ENCODE data around the gene NOM1. TPM values are rescaled to one million over a fixed set of nuclear protein-coding genes. Genes with fewer than 3 reads are reported as not detected.
"Not testable (repeated sequence)": the region's sequence is repeated elsewhere in the genome, so short reads cannot be mapped to it uniquely, and the experiment has no call there.

Gene NOM1
- total RNA-seq, 2 experiments from 2014 or later = 25.5 to 27.6 TPM

DNA sequence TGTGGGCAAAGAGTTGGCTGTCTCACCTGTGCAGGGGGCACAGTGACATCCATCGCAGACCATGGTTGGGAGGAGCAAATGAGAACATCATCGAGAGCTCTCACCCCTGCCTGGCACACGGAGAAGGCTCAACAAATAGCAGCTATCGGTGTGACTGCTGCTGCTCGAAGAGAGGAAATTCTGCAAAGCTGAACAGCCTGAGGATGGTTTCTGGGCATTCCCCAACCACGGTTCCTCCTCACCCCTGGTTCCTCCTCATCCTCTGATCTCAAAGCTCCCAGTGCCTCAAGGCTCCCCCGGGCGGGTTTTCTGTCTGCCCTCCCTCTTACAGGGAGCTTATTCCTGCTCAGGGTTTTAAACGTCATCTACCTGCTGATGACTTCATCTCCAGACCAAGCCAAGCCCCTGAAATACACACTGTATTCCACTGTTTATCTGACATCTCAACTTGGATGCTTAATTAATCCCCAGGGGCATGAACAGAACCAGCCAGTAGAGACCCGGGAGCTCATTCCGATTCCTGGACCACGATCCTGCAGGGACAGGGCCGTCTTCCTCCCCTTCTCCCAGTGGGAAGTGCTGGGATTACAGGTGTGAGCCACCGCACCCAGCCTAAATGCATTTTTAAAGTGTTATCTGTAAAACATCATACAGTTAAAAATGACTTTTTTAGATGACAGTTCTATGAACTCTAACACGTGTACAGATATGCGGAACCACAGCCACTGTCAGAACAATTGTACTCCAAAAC is 19.5 kb upstream of the NOM1 start:
- no peaks in the 10 kb centered on the region for H3K27me3 Mint-ChIP-seq
- no peak overlapping the region for H3K4me3 Mint-ChIP-seq
- H3K4me1 Mint-ChIP-seq (ENCODE audit: low read depth) = peaks cover 10% of the 10 kb centered on the region
- CTCF ChIA-PET = interaction anchor here (0.9 kb wide), 1 partner anchor 19 kb away, joined by 3 read pairs; the partner anchor contains the start of gene NOM1
- POLR2A ChIA-PET = no interaction called here
- intact Hi-C loops (cut with DNase I, micrococcal nuclease) = no loop called here
- peak overlapping the region; percentile 18 for H3K27ac Mint-ChIP-seq
- no peaks in the 10 kb centered on the region for H3K9me3 Mint-ChIP-seq
- DNase-seq (peak in 8 of 14 experiments; percentile 20 to 81 (median 31)), ATAC-seq (ENCODE audit: poor library complexity) (peak; percentile 84)
- Histone ChIP-seq H3K36me3 (ENCODE audit: insufficient read depth, low read length) (no peaks in the 10 kb centered on the region), H3K4me3 (ENCODE audit: low read length) (no peak overlapping the region), H3K9me3 (ENCODE audit: control insufficient read depth in 1 of 2, insufficient read depth in 1 of 2, low read length in 2 of 2) (no peaks in the 10 kb centered on the region), H3K4me1 (ENCODE audit: insufficient read depth, low read length) (peaks cover 7% of the 10 kb centered on the region), H3K27ac (ENCODE audit: low read depth in 1 of 2, low read length in 2 of 2) (no peak overlapping the region), H3K27me3 (ENCODE audit: control insufficient read depth in 1 of 2, insufficient read depth in 2 of 2, low read length in 2 of 2) (no peaks in the 10 kb centered on the region)
- TF ChIP-seq, protein P1, sequence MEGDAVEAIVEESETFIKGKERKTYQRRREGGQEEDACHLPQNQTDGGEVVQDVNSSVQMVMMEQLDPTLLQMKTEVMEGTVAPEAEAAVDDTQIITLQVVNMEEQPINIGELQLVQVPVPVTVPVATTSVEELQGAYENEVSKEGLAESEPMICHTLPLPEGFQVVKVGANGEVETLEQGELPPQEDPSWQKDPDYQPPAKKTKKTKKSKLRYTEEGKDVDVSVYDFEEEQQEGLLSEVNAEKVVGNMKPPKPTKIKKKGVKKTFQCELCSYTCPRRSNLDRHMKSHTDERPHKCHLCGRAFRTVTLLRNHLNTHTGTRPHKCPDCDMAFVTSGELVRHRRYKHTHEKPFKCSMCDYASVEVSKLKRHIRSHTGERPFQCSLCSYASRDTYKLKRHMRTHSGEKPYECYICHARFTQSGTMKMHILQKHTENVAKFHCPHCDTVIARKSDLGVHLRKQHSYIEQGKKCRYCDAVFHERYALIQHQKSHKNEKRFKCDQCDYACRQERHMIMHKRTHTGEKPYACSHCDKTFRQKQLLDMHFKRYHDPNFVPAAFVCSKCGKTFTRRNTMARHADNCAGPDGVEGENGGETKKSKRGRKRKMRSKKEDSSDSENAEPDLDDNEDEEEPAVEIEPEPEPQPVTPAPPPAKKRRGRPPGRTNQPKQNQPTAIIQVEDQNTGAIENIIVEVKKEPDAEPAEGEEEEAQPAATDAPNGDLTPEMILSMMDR (IDR thresholded peaks at IDR 0.05) = no peak
- H3K36me3 Mint-ChIP-seq (ENCODE audit: low read depth) = no peaks in the 10 kb centered on the region

DNA sequence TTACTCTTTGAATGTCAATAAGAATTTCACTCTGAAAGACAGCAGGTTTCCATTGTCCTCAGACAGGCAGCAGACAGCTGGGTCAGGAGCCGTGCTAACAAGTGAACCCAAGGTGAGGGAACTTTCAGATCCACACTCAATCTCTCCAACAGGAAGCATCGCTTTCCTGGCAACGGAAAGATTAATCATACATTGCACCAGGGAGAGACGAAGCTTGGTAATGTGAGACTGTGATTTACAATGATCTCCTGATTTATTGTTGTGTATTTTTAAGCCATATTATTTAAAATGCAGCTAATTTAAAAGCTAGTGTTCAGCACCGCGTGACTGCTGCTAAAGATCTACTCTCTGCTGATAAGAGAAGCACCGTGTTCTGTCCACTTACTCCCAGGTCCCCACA is 17.5 kb upstream of the NOM1 start:
- H3K4me3 Mint-ChIP-seq = no peak overlapping the region
- ChIA-PET CTCF (no interaction called here), POLR2A (no interaction called here)
- H3K27me3 ChIP-seq (ENCODE audit: control insufficient read depth in 1 of 2, insufficient read depth in 2 of 2, low read length in 2 of 2) = no peaks in the 10 kb centered on the region
- H3K27me3 Mint-ChIP-seq = no peaks in the 10 kb centered on the region
- no peak for ATAC-seq (ENCODE audit: poor library complexity)
- H3K4me3 ChIP-seq (ENCODE audit: low read length) = no peak overlapping the region
- intact Hi-C loops (cut with DNase I, micrococcal nuclease) = no loop called here
- H3K36me3 Mint-ChIP-seq (ENCODE audit: low read depth) = no peaks in the 10 kb centered on the region
- no peak overlapping the region for H3K27ac ChIP-seq (ENCODE audit: low read depth in 1 of 2, low read length in 2 of 2)
- DNase-seq = no peak
- H3K9me3 Mint-ChIP-seq = no peaks in the 10 kb centered on the region
- H3K27ac Mint-ChIP-seq = no peak overlapping the region
- H3K36me3 ChIP-seq (ENCODE audit: insufficient read depth, low read length) = no peaks in the 10 kb centered on the region
- H3K9me3 ChIP-seq (ENCODE audit: control insufficient read depth in 1 of 2, insufficient read depth in 1 of 2, low read length in 2 of 2) = no peaks in the 10 kb centered on the region
- TF ChIP-seq, protein P1 (IDR thresholded peaks at IDR 0.05) = no peak
- peaks cover 10% of the 10 kb centered on the region for H3K4me1 Mint-ChIP-seq (ENCODE audit: low read depth)
- peaks cover 7% of the 10 kb centered on the region for H3K4me1 ChIP-seq (ENCODE audit: insufficient read depth, low read length)

DNA sequence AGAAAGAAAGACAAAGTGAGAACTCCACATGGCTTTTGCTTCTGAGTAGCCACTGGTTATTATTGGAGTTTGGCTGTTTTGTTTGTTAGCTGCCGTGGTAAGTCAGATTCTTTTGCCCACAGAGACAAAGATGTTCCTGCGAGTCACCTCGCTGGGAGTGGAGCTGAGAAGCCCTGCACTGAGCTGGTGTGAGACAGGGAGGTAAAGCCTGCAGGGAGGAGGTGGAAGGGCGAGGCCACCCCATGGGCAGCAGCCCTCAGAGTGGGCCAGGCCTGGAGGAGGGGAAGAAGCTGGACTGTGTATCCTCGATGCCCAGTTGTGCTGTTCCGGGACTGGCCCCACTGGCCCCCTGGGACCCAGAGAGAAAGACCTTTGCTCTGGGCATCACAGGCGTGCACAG is 14.3 kb upstream of the NOM1 start:
- no peaks in the 10 kb centered on the region for H3K36me3 Mint-ChIP-seq (ENCODE audit: low read depth)
- H3K4me1 Mint-ChIP-seq (ENCODE audit: low read depth) = peaks cover under 1% of the 10 kb centered on the region
- DNase-seq = no peak
- H3K27ac Mint-ChIP-seq = no peak overlapping the region
- H3K27ac ChIP-seq (ENCODE audit: low read depth in 1 of 2, low read length in 2 of 2) = no peak overlapping the region
- no peaks in the 10 kb centered on the region for H3K36me3 ChIP-seq (ENCODE audit: insufficient read depth, low read length)
- no peaks in the 10 kb centered on the region for H3K9me3 ChIP-seq (ENCODE audit: control insufficient read depth in 1 of 2, insufficient read depth in 1 of 2, low read length in 2 of 2)
- ChIA-PET CTCF (no interaction called here), POLR2A (no interaction called here)
- intact Hi-C loops (cut with DNase I, micrococcal nuclease) = no loop called here
- H3K4me3 Mint-ChIP-seq = no peak overlapping the region
- TF ChIP-seq, protein P1 (IDR thresholded peaks at IDR 0.05) = no peak
- H3K4me3 ChIP-seq (ENCODE audit: low read length) = no peak overlapping the region
- no peaks in the 10 kb centered on the region for H3K9me3 Mint-ChIP-seq
- H3K27me3 Mint-ChIP-seq = peaks cover 17% of the 10 kb centered on the region
- no peaks in the 10 kb centered on the region for H3K27me3 ChIP-seq (ENCODE audit: control insufficient read depth in 1 of 2, insufficient read depth in 2 of 2, low read length in 2 of 2)
- H3K4me1 ChIP-seq (ENCODE audit: insufficient read depth, low read length) = no peaks in the 10 kb centered on the region
- no peak for ATAC-seq (ENCODE audit: poor library complexity)

DNA sequence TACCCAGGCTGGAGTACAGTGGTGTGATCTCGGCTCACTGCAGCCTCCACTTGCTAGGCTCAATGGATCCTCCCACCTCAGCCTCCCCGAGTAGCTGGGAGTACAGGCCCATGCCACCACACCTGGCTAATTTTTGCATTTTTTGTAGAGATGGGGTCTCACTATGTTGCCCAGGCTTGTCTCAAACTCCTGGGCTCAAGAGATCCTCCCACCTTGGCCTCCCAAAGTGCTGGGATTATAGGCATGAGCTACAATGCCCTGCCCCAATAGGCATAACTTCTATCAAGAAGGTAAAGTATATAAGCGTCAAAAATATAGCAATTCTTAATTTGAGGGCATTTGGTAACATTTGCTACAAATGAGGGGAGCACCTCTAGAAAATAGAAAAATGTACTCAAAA is 12.7 kb upstream of the NOM1 start:
- H3K27ac ChIP-seq (ENCODE audit: low read depth in 1 of 2, low read length in 2 of 2); DNase-seq; intact Hi-C loops (cut with DNase I, micrococcal nuclease); H3K36me3 ChIP-seq (ENCODE audit: insufficient read depth, low read length); POLR2A ChIA-PET; H3K4me1 Mint-ChIP-seq (ENCODE audit: low read depth); ATAC-seq (ENCODE audit: poor library complexity); H3K9me3 Mint-ChIP-seq; H3K4me3 ChIP-seq (ENCODE audit: low read length); H3K27ac Mint-ChIP-seq; CTCF ChIA-PET; H3K4me3 Mint-ChIP-seq; H3K4me1 ChIP-seq (ENCODE audit: insufficient read depth, low read length); H3K36me3 Mint-ChIP-seq (ENCODE audit: low read depth); H3K27me3 ChIP-seq (ENCODE audit: control insufficient read depth in 1 of 2, insufficient read depth in 2 of 2, low read length in 2 of 2): not testable (repeated sequence)
- H3K9me3 ChIP-seq (ENCODE audit: control insufficient read depth in 1 of 2, insufficient read depth in 1 of 2, low read length in 2 of 2) = peaks cover 0 to 12% of the 10 kb centered on the region in 2 experiments
- H3K27me3 Mint-ChIP-seq = peaks cover 17% of the 10 kb centered on the region
